ENCODE measurements around the gene GPR15LG.

DNA sequence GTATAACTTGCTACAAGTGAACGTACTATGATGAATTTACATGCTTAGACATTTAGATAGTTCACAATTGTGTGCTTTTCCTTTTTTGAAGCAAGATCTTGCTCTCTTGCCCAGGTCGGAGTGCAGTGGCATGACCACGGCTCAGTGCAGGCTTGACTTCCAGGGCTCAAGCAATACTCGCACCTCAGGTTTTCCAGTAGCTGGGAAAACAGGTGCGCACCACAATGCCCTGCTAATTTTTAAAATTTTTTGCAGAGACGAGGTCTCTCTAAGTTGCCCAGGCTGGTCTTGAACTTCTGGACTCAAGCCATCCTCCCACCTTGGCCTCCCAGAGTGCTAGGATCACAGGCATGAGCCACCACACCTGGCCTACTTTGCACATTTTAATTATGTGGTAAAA is 1.8 kb downstream of the GPR15LG start:
- no peak for TF ChIP-seq CTCF (IDR thresholded peaks at IDR 0.05)
- no peak for TF ChIP-seq POLR2AphosphoS5 (IDR thresholded peaks at IDR 0.05)
- no peak for TF ChIP-seq POLR2A (IDR thresholded peaks at IDR 0.05)
- TF ChIP-seq EP300 (IDR thresholded peaks at IDR 0.05), result no peak

All from suprapubic skin (tissue), 4 donors.